Testis (tissue), 3 donors: ENCODE data around the gene DGKB. TPM values are rescaled to one million over a fixed set of nuclear protein-coding genes. Genes with fewer than 3 reads are reported as not detected.

Experiments
- DNase-seq: peaks from one replicate; pipeline ENCODE4 v3.0.0-alpha.2; 2019
- H3K27ac ChIP-seq, 2 donors: fragments of 200-600 bp; sonication (generic); one replicate each; pipeline ENCODE4 v1.5.1; 2019
- H3K27me3 ChIP-seq: fragments of 200-600 bp; sonication (generic); one replicate; pipeline ENCODE4 v1.5.1; 2019
- H3K36me3 ChIP-seq: fragments of 200-600 bp; sonication (generic); one replicate; pipeline ENCODE4 v1.5.1; 2017; ENCODE audit warnings: low read depth; ENCODE audit errors: missing control alignments
- H3K4me1 ChIP-seq: fragments of 200-600 bp; sonication (generic); one replicate; pipeline ENCODE4 v1.5.1; 2019
- H3K4me3 ChIP-seq, 2 donors: fragments of 200-600 bp; sonication (generic); one replicate each; pipeline ENCODE4 v1.5.1; 2017 to 2019
- H3K9me3 ChIP-seq: fragments of 200-600 bp; sonication (generic); one replicate; pipeline ENCODE4 v1.5.1; 2017
- CTCF ChIP-seq, 3 experiments: fragments of 450-650 bp in 2 of 3; fragments of 200-600 bp in 1 of 3; sonication (generic) in 1 of 3; IDR thresholded peaks; one replicate each; pipeline ENCODE4 v1.5.1; 2016 to 2019; ENCODE audit warnings: antibody characterized with exemption in 3 of 3, mild to moderate bottlenecking in 2 of 3, moderate library complexity in 1 of 3
- POLR2A ChIP-seq: fragments of 450-650 bp; IDR thresholded peaks from one replicate; pipeline ENCODE4 v1.6.1; 2017; ENCODE audit warnings: antibody characterized with exemption, mild to moderate bottlenecking, moderate library complexity
- WGBS, 2 donors: methylation state at CpG; one replicate each; pipeline ENCODE4 v1.1.5; 2018; 5-methylcytosine and 5-hydroxymethylcytosine counted together
- intact Hi-C: fragments of 100-400 bp; cut with DNase I; formaldehyde crosslinking; loops from one replicate; pipeline ENCODE4 v1.15.1; 2023; ENCODE audit warnings: low total_unique reads
- polyA plus RNA-seq: library from polyadenylated mRNA; stranded (reverse); fragments of 350-450 nt; fragmentation: Illumina TruSeq; extraction: RNeasy Lipid Tissue Mini Kit (QIAGEN cat#74804); gene quantifications from one replicate; pipeline ENCODE4 v1.2.3, GENCODE V29; 2014; ENCODE audit warnings: low read depth, low replicate concordance; ENCODE audit not compliant: insufficient read depth
- total RNA-seq, 2 donors: library from RNA; depleted of rRNA; stranded (reverse); fragments of >200 nt; gene quantifications; one replicate each; pipeline ENCODE4 v1.2.3, GENCODE V29; 2016

Gene DGKB
- total and polyA plus RNA-seq, 3 donors from 2014 or later = 0.17 to 1.1 (median 0.55) TPM

GRCh38 chr7:14293434-14293833 lies 609.1 kb downstream of the DGKB start:
- Histone ChIP-seq H3K27me3 (no peaks in the 10 kb centered on the region), H3K4me3 (no peak overlapping the region), H3K4me1 (no peaks in the 10 kb centered on the region), H3K27ac (no peak overlapping the region), H3K36me3 (no peaks in the 10 kb centered on the region), H3K9me3 (no peaks in the 10 kb centered on the region)
- TF ChIP-seq CTCF (IDR thresholded peaks at IDR 0.05) (no peak), POLR2A (no peak)
- intact Hi-C loops = no loop called here
- DNase-seq = no peak
- WGBS, 2 donors = 75 to 85% methylated on average over 2 of the region's 2 CpGs

GRCh38 chr7:14292737-14293136 lies 609.8 kb downstream of the DGKB start:
- no peak overlapping the region for H3K27ac ChIP-seq
- H3K4me1 ChIP-seq = no peaks in the 10 kb centered on the region
- no peak overlapping the region for H3K4me3 ChIP-seq
- H3K36me3 ChIP-seq = no peaks in the 10 kb centered on the region
- no peaks in the 10 kb centered on the region for H3K27me3 ChIP-seq
- no peak for DNase-seq
- TF ChIP-seq POLR2A (no peak), CTCF (IDR thresholded peaks at IDR 0.05) (no peak)
- intact Hi-C loops = no loop called here
- H3K9me3 ChIP-seq = no peaks in the 10 kb centered on the region

- no peak for TF ChIP-seq CTCF (IDR thresholded peaks at IDR 0.05)
- no peak for TF ChIP-seq POLR2A
- no peaks in the 10 kb centered on the region for H3K27me3 ChIP-seq
- no peak overlapping the region for H3K27ac ChIP-seq
- H3K36me3 ChIP-seq = no peaks in the 10 kb centered on the region
- H3K4me1 ChIP-seq = no peaks in the 10 kb centered on the region
- intact Hi-C loops = no loop called here
- no peaks in the 10 kb centered on the region for H3K9me3 ChIP-seq
- H3K4me3 ChIP-seq = no peak overlapping the region
- DNase-seq = no peak
These were observed 612.6 kb downstream of the DGKB start for GRCh38 chr7:14289957-14290356.

- intact Hi-C loops = no loop called here
- no peaks in the 10 kb centered on the region for H3K9me3 ChIP-seq
- TF ChIP-seq POLR2A (no peak), CTCF (IDR thresholded peaks at IDR 0.05) (no peak)
- DNase-seq = no peak
- no peak overlapping the region for H3K27ac ChIP-seq
- no peaks in the 10 kb centered on the region for H3K36me3 ChIP-seq
- H3K4me3 ChIP-seq = no peak overlapping the region
- no peaks in the 10 kb centered on the region for H3K4me1 ChIP-seq
- WGBS, 2 donors = 56 to 70% methylated on average over 3 of the region's 3 CpGs
- H3K27me3 ChIP-seq = no peaks in the 10 kb centered on the region
These were observed 613.9 kb downstream of the DGKB start for GRCh38 chr7:14288701-14289100.

GRCh38 chr7:14287398-14287797 lies 615.2 kb downstream of the DGKB start:
- Histone ChIP-seq H3K9me3 (no peaks in the 10 kb centered on the region), H3K27ac (no peak overlapping the region), H3K4me3 (no peak overlapping the region), H3K4me1 (no peaks in the 10 kb centered on the region), H3K27me3 (no peaks in the 10 kb centered on the region), H3K36me3 (no peaks in the 10 kb centered on the region)
- no peak for TF ChIP-seq POLR2A
- no peak for TF ChIP-seq CTCF (IDR thresholded peaks at IDR 0.05)
- WGBS, 2 donors = 95 to 96% methylated on average over 2 of the region's 2 CpGs
- intact Hi-C loops = no loop called here
- DNase-seq = no peak
